K562 (cell line): Measurements from ENCODE around the gene AADAC. TPM values are rescaled to one million over a fixed set of nuclear protein-coding genes. Genes with fewer than 3 reads are reported as not detected.

Experiments
- ARNT ChIP-seq, 2 experiments: fragments of 450-650 bp; IDR thresholded peaks; 2 replicates each; pipeline ENCODE4 v1.6.1; 2016; ENCODE audit warnings: mild to moderate bottlenecking in 1 of 2
- HDAC1 ChIP-seq, 2 experiments: fragments of 450-650 bp; IDR thresholded peaks; 2 replicates each; pipeline ENCODE4 v1.6.1; 2016 to 2017; ENCODE audit warnings: inconsistent platforms in 1 of 2, mild to moderate bottlenecking in 1 of 2, moderate library complexity in 1 of 2
- MAFF ChIP-seq: IDR thresholded peaks from 2 replicates; pipeline ENCODE4 v1.6.1; 2012; ENCODE audit warnings: low read length, improper control_type of control experiment
- MBD1 ChIP-seq: fragments of 250-450 bp; sonication (Bioruptor Pico); IDR thresholded peaks from 2 replicates; pipeline ENCODE4 v1.8.0; 2022; ENCODE audit warnings: inconsistent platforms
- SNAPC5 ChIP-seq: fragments of 250-450 bp; sonication (Bioruptor Pico); IDR thresholded peaks from 2 replicates; pipeline ENCODE4 v1.8.0; 2021; ENCODE audit warnings: moderate library complexity, mild to moderate bottlenecking, inconsistent platforms
- ZBTB9 ChIP-seq: fragments of 450-650 bp; formaldehyde crosslinking; IDR thresholded peaks from 2 replicates; pipeline ENCODE4 v1.4.0; 2020; ENCODE audit warnings: mild to moderate bottlenecking, moderate library complexity
- ZFP1 ChIP-seq: fragments of 450-650 bp; formaldehyde crosslinking; IDR thresholded peaks from 2 replicates; pipeline ENCODE4 v1.4.0; 2020; ENCODE audit warnings: mild to moderate bottlenecking, mixed read lengths
- ZNF398 ChIP-seq: fragments of 250-450 bp; sonication (Bioruptor Pico); IDR thresholded peaks from 2 replicates; pipeline ENCODE4 v1.8.0; 2021; ENCODE audit warnings: moderate library complexity, mild to moderate bottlenecking, inconsistent platforms
- ZNF655 ChIP-seq: fragments of 250-450 bp; sonication (Bioruptor Pico); IDR thresholded peaks from 2 replicates; pipeline ENCODE4 v1.5.0; 2021
- ZNF696 ChIP-seq: fragments of 250-450 bp; sonication (Bioruptor Pico); conservative IDR thresholded peaks from 2 replicates; pipeline ENCODE4 v1.4.0; 2020; ENCODE audit warnings: mild to moderate bottlenecking, moderate library complexity
- polyA plus RNA-seq, 8 experiments: library from polyadenylated mRNA; depleted of rRNA in 4 of 8; stranded (reverse) in 5 of 8; unstranded in 3 of 8; fragments of >200 nt; fragmentation: Nextera tagmentation in 2 of 8; fragmentation: Illumina TruSeq in 1 of 8; extraction: Ambion mirVana in 2 of 8; extraction: Trizol in 1 of 8; gene quantifications; 2 replicates each; pipeline versions ENCODE4 v1.2.1 to v1.2.3, GENCODE V29; 2011 to 2014; ENCODE audit warnings: inconsistent platforms in 1 of 8, missing spikeins in 1 of 8
- total RNA-seq, 7 experiments: library from RNA; depleted of rRNA in 6 of 7; stranded (reverse); fragments of >200 nt in 6 of 7; fragmentation: Illumina TruSeq in 2 of 7; extraction: Trizol in 2 of 7; gene quantifications; 2 replicates each; pipeline versions ENCODE4 v1.2.1 to v1.2.3, GENCODE V29; 2011 to 2021; ENCODE audit warnings: low replicate concordance in 1 of 7
- TF ChIP-seq, protein P1 (sequence below), 2 experiments: fragments of 450-650 bp in 1 of 2; sonication (generic) in 1 of 2; formaldehyde crosslinking in 1 of 2; IDR thresholded peaks in 1 of 2; conservative IDR thresholded peaks in 1 of 2; 2 replicates each; pipeline versions ENCODE4 v1.6.1 to v1.8.1; 2016 to 2023; ENCODE audit warnings: mild to moderate bottlenecking in 2 of 2, moderate library complexity in 2 of 2, inconsistent platforms in 1 of 2, missing genetic modification reagents in 1 of 2
- TF ChIP-seq, protein P2 (sequence below): fragments of 200-400 bp; formaldehyde crosslinking; IDR thresholded peaks from 2 replicates; pipeline ENCODE4 v1.6.1; 2017; ENCODE audit warnings: mild to moderate bottlenecking, low read depth, low read length, moderate library complexity

The AADAC gene
- total and polyA plus RNA-seq, 9 of the 15 experiments (the other 6 are each of a cell fraction or from before 2014, with no cell fraction given), result 0.47 TPM; not detected in 8

DNA sequence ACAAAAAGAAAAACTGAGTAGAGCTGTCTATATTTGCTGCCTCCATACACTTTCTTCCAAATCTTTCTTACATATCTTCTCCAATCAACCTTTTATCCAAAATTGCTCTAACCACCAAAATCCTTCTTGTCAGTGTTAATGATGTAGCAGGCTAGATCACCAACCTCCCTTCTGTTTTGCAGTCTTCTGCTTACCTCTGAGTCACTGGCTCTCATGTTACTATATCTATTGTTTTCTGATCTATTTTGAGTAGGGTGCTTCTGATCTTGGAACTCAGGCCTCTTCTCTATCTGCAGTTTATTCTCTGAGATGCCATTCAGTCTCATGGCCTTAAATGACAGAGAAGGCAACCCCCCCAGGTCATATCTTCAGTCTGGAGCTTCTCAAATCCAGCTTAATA is 26.3 kb upstream of the AADAC start (continued):
- no peak for TF ChIP-seq ZNF398
- no peak for TF ChIP-seq ZBTB9 (CRISPR knock-in tag)
- TF ChIP-seq HDAC1 (IDR thresholded peaks at IDR 0.05), result no peak
- no peak for TF ChIP-seq MAFF
- no peak for TF ChIP-seq MBD1 (CRISPR knock-in tag)
- TF ChIP-seq ZNF696 (CRISPR knock-in tag), result no peak
- no peak for TF ChIP-seq ARNT (IDR thresholded peaks at IDR 0.05)
- no peak for TF ChIP-seq SNAPC5 (CRISPR knock-in tag)
- no peak for TF ChIP-seq ZNF655
- TF ChIP-seq, protein P1, sequence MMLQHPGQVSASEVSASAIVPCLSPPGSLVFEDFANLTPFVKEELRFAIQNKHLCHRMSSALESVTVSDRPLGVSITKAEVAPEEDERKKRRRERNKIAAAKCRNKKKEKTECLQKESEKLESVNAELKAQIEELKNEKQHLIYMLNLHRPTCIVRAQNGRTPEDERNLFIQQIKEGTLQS (IDR thresholded peaks at IDR 0.05), result no peak
- TF ChIP-seq, protein P1 (CRISPR knock-in tag; conservative IDR thresholded peaks at IDR 0.05), result no peak
- TF ChIP-seq ZFP1 (CRISPR knock-in tag), result no peak
- TF ChIP-seq, protein P2, sequence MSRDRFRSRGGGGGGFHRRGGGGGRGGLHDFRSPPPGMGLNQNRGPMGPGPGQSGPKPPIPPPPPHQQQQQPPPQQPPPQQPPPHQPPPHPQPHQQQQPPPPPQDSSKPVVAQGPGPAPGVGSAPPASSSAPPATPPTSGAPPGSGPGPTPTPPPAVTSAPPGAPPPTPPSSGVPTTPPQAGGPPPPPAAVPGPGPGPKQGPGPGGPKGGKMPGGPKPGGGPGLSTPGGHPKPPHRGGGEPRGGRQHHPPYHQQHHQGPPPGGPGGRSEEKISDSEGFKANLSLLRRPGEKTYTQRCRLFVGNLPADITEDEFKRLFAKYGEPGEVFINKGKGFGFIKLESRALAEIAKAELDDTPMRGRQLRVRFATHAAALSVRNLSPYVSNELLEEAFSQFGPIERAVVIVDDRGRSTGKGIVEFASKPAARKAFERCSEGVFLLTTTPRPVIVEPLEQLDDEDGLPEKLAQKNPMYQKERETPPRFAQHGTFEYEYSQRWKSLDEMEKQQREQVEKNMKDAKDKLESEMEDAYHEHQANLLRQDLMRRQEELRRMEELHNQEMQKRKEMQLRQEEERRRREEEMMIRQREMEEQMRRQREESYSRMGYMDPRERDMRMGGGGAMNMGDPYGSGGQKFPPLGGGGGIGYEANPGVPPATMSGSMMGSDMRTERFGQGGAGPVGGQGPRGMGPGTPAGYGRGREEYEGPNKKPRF, result no peak
